AG04450 (cell line): ENCODE data around the gene OR2A1. TPM values are rescaled to one million over a fixed set of nuclear protein-coding genes. Genes with fewer than 3 reads are reported as not detected.
"Not testable (repeated sequence)": the region's sequence is repeated elsewhere in the genome, so short reads cannot be mapped to it uniquely, and the experiment has no call there.

Experiments
- CTCF ChIA-PET: fragments of 300-600, 350-600 bp; formaldehyde crosslinking; extraction: SDS; loops from one replicate; lab custom pipeline; 2022; ENCODE audit warnings: antibody characterized with exemption, inconsistent platforms; lab: Charles Lee
- POLR2A ChIA-PET: fragments of 350-600 bp; formaldehyde crosslinking; extraction: SDS; loops from one replicate; lab custom pipeline; 2021; ENCODE audit warnings: antibody characterized with exemption, inconsistent platforms; lab: Yijun Ruan, JAX
- DNase-seq: peaks from one replicate; pipeline ENCODE4 v3.0.0-alpha.2; 2011; ENCODE audit warnings: low read depth, low spot score
- H3K27ac ChIP-seq: one replicate; pipeline ENCODE4 v1.5.1; 2012; ENCODE audit warnings: low read depth, low read length, control low read depth
- H3K27me3 ChIP-seq: one replicate; pipeline ENCODE4 v1.6.0; 2012; ENCODE audit warnings: low read length; ENCODE audit not compliant: control insufficient read depth, insufficient read depth
- H3K4me3 ChIP-seq: 2 replicates; pipeline ENCODE4 v1.5.1; 2011; ENCODE audit warnings: mild to moderate bottlenecking, low read depth, low read length, control low read depth
- H3K9me3 ChIP-seq: 2 replicates; pipeline ENCODE4 v1.5.1; 2012; ENCODE audit warnings: low read length; ENCODE audit not compliant: control insufficient read depth, insufficient read depth
- polyA plus RNA-seq: library from polyadenylated mRNA; depleted of rRNA; stranded (reverse); fragments of >200 nt; gene quantifications from 2 replicates; pipeline ENCODE4 v1.2.3, GENCODE V29; 2011

OR2A1 gene
- polyA plus RNA-seq, 1 experiment, result not detected

- H3K4me3 ChIP-seq, H3K27me3 ChIP-seq, CTCF ChIA-PET, POLR2A ChIA-PET, DNase-seq, H3K9me3 ChIP-seq, H3K27ac ChIP-seq: not testable (repeated sequence)
Observed at GRCh38 chr7:144293794-144294499, 18.3 kb upstream of the OR2A1 start.

GRCh38 chr7:144302578-144303303 is 9.5 kb upstream of the OR2A1 start:
- H3K27me3 ChIP-seq, H3K4me3 ChIP-seq, H3K27ac ChIP-seq, DNase-seq, CTCF ChIA-PET, POLR2A ChIA-PET, H3K9me3 ChIP-seq: not testable (repeated sequence)

GRCh38 chr7:144303607-144304006 is 8.6 kb upstream of the OR2A1 start:
- H3K9me3 ChIP-seq, H3K27me3 ChIP-seq, CTCF ChIA-PET, H3K27ac ChIP-seq, H3K4me3 ChIP-seq, POLR2A ChIA-PET, DNase-seq: not testable (repeated sequence)

GRCh38 chr7:144305156-144305555 is 7.1 kb upstream of the OR2A1 start:
- H3K27me3 ChIP-seq, CTCF ChIA-PET, POLR2A ChIA-PET, H3K27ac ChIP-seq, H3K4me3 ChIP-seq, H3K9me3 ChIP-seq, DNase-seq: not testable (repeated sequence)

GRCh38 chr7:144309702-144310101 is 2.5 kb upstream of the OR2A1 start:
- POLR2A ChIA-PET, H3K9me3 ChIP-seq, CTCF ChIA-PET, H3K27me3 ChIP-seq, H3K27ac ChIP-seq, DNase-seq, H3K4me3 ChIP-seq: not testable (repeated sequence)

GRCh38 chr7:144311218-144311617 is 1.0 kb upstream of the OR2A1 start:
- H3K27me3 ChIP-seq, CTCF ChIA-PET, DNase-seq, POLR2A ChIA-PET, H3K9me3 ChIP-seq, H3K4me3 ChIP-seq, H3K27ac ChIP-seq: not testable (repeated sequence)

GRCh38 chr7:144317537-144317936 is 5.3 kb downstream of the OR2A1 start:
- H3K4me3 ChIP-seq, CTCF ChIA-PET, H3K9me3 ChIP-seq, DNase-seq, H3K27ac ChIP-seq, H3K27me3 ChIP-seq, POLR2A ChIA-PET: not testable (repeated sequence)

GRCh38 chr7:144319547-144319946 is 7.3 kb downstream of the OR2A1 start:
- H3K4me3 ChIP-seq, POLR2A ChIA-PET, H3K27ac ChIP-seq, CTCF ChIA-PET, H3K27me3 ChIP-seq, DNase-seq, H3K9me3 ChIP-seq: not testable (repeated sequence)

GRCh38 chr7:144321677-144322206 is 9.5 kb downstream of the OR2A1 start:
- H3K9me3 ChIP-seq, H3K4me3 ChIP-seq, DNase-seq, POLR2A ChIA-PET, CTCF ChIA-PET, H3K27ac ChIP-seq, H3K27me3 ChIP-seq: not testable (repeated sequence)

GRCh38 chr7:144323359-144323758 is 11.1 kb downstream of the OR2A1 start:
- DNase-seq, CTCF ChIA-PET, H3K9me3 ChIP-seq, H3K4me3 ChIP-seq, H3K27me3 ChIP-seq, POLR2A ChIA-PET, H3K27ac ChIP-seq: not testable (repeated sequence)

- H3K9me3 ChIP-seq, CTCF ChIA-PET, POLR2A ChIA-PET, H3K27me3 ChIP-seq, H3K4me3 ChIP-seq, DNase-seq, H3K27ac ChIP-seq: not testable (repeated sequence)
Observed at GRCh38 chr7:144325868-144326267, 13.6 kb downstream of the OR2A1 start.

- H3K4me3 ChIP-seq, CTCF ChIA-PET, H3K27ac ChIP-seq, DNase-seq, H3K27me3 ChIP-seq, POLR2A ChIA-PET, H3K9me3 ChIP-seq: not testable (repeated sequence)
Observed at GRCh38 chr7:144330044-144330443, 17.8 kb downstream of the OR2A1 start.
